G401.6 (cell line): ENCODE data around the gene KIF17.

Source experiments
- FAIRE-seq: peaks from 2 replicates; lab custom pipeline; 2012; peaks lifted over from hg19 to GRCh38; lab: Jason Lieb, UNC

KIF17 gene

GRCh38 chr1:20660363-20660762, 57.4 kb downstream of the KIF17 start:
- no peak for FAIRE-seq

DNA sequence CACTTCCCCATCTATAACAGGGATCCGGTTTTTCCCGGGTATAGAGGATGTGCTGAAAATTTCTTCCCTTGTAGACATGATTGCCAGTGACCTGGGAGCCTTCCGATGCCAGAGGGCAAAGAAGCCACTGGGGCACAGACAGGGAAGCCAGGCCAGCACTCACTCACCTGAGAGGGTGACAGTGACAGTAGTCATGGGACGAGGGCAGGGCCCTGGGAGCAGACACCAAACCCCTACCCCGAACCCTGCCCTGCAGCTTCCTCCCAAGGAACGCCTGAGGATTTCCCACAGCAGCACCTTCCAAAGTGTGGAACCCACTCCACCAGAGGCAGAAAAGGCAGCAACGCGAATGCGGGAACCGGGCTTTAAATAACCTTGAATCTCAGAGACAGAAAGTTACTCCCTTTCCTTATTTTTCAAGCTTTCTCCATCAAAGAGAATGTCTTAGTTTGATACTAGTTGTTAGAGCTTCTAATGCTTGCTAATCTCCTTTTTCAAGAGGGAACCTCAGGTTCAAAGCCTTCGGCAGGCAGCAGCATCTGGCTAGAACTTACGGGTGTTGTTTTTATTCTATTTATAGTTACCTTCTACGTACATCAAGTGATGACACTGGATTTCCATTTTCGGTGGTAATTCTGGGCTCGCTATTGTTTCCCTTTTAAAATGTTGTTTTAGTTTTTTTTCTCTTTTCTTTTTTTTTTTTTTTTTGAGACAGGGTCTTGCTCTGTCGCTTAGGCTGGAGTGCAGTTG, 59.5 kb downstream of the KIF17 start:
- no peak for FAIRE-seq

DNA sequence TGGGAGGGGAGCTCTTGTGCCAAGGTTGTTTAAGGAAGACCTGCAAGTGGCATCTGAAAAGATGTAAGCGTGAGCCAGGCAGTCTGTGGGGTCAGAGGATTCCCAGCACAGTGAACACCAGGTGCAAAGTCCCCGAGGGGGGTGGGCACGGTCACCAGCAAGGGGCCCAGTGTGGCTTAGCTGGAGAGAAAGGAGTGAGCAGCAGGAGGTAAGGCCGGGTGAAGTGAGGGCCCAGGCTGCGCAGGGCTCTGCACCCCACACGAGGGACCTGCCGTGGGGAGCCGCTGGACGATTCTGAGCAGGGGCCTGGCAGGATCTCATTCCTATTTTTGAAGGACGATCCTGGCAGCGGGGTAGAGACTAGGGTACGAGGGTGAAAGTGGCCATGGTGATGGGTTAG, 60.8 kb downstream of the KIF17 start:
- no peak for FAIRE-seq

DNA sequence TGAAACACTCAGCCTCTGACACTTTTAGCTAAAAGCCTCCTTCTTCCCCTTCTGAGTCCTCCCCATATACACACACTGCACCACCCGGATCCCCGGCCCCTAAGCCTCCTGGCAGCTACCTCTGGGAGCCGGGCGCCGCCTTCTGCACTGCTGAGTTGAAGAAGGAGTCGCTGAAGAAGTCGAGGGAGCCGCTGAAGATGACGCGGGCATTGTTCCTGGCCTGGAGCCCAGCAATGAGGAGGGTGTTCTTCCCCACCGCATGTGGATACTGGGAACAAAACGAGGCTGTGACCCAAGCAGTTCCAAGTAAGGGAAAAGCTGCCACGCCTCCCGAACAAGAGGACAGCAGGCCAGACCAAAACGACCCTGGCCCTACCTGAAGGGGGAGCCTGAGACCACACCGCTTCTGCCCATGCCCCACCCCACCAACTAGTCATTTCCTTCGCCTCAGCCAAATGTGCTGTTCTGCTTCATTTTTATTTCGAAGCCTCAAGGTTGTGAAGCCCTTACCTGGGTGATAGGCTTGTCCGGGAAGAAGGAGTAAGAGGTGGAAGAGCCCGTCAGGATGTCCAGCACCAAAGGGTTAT, 63.6 kb downstream of the KIF17 start:
- FAIRE-seq: no peak

DNA sequence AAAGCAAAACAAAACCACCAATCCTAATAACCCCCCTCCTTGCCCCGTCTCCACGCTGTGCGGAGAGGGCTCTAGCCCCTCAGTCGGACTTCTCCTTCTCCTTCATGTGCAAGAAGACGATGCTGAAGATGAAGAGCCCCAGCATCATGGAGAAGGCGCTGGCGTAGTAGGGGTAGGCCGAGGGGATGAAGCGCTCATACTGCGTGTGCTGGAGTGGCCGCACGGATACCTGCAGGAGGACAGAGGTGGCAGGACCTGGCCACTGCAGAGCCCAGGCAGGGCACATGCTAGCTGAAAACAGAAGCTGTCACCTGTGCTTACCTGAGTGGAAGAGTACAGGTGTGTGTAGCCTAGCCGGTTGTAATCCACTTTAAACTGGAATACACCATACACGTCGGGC, 65.5 kb downstream of the KIF17 start:
- no peak for FAIRE-seq

DNA sequence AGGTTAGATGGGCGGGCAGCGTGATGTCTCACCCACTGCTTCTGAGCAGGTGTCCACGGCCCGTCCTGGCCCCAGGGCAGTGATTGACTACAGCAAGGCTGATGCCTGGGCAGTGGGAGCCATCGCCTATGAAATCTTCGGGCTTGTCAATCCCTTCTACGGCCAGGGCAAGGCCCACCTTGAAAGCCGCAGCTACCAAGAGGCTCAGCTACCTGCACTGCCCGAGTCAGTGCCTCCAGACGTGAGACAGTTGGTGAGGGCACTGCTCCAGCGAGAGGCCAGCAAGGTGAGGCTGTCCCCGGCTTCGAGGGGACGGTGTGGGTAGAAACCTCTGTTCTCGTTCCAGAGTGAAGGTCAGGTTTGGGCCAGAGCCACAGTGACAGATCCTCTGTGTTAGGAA, 68.9 kb downstream of the KIF17 start:
- FAIRE-seq: no peak

DNA sequence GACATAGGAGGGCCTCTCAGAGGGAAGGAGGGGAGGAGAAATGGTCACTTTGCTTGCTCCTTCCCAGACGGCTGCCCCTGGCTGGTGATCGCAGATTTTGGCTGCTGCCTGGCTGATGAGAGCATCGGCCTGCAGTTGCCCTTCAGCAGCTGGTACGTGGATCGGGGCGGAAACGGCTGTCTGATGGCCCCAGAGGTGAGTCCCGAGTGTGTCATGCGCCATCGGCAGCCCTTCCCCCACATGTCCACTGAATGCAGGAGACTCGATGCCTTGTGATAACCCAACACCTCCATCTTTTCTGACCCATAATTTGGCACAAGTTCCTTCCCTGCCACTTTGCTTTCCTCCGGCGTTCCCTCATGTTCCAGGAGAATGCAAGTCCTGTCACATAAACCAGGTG, 69.4 kb downstream of the KIF17 start:
- no peak for FAIRE-seq

- FAIRE-seq: no peak
These were observed 72.4 kb downstream of the KIF17 start for GRCh38 chr1:20645414-20645813.

GRCh38 chr1:20644416-20644815, 73.4 kb downstream of the KIF17 start:
- FAIRE-seq: no peak

- FAIRE-seq: no peak
These were observed 74.7 kb downstream of the KIF17 start for GRCh38 chr1:20643080-20643479.

- no peak for FAIRE-seq
These were observed 75.8 kb downstream of the KIF17 start for GRCh38 chr1:20641975-20642374.

DNA sequence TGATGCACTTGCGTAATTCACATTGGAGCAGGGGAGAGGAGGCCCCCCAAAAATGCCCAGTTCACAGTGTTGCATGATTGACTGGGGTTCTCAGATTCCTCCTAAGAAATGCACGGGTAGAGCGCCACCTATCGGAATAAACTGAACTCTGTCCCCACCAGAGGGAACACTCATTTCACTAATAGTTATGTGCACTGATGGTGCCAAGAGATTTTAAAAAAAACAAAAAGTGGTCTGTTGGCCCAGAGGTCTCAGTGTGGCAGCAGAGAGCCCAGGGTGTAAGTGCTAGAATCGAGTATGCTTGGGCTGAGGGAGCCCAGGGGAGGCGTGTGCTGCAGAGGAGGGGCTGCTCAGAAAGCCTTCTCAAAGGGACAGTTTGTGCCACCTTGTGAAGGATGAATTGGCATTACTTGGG, 77.6 kb downstream of the KIF17 start:
- FAIRE-seq: peak; percentile 67

- no peak for FAIRE-seq
These were observed 80.9 kb downstream of the KIF17 start for GRCh38 chr1:20636785-20637347.

GRCh38 chr1:20634594-20635084, 83.2 kb downstream of the KIF17 start:
- no peak for FAIRE-seq

- no peak for FAIRE-seq
These were observed 83.7 kb downstream of the KIF17 start for GRCh38 chr1:20634065-20634593.

GRCh38 chr1:20633190-20634064, 84.4 kb downstream of the KIF17 start, which contains the start of gene PINK1:
PINK1 (plus strand) TSS chr1:20633458; CDS start chr1:20633549, 91 bp downstream.
- no peak for FAIRE-seq

- no peak for FAIRE-seq
These were observed 85.4 kb downstream of the KIF17 start for GRCh38 chr1:20632386-20632785.

GRCh38 chr1:20630729-20631128, 87.1 kb downstream of the KIF17 start:
- no peak for FAIRE-seq

GRCh38 chr1:20626524-20626923, 91.3 kb downstream of the KIF17 start:
- no peak for FAIRE-seq

DNA sequence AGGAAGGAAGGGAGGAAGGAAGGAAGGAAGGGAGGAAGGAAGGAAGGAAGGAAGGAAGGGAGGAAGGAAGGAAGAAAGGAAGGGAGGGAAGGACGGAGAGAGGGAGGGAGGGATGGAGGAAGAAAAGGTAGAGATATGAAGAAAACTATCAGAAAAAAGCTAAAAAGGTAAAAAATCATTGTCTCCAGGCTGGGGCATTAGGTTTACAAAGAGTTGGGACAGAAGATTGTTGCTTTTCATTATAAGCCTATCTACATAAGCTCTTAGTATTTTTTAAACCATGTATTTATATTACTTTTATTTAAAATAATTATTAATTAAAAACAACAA, 91.7 kb downstream of the KIF17 start:
- FAIRE-seq: no peak

GRCh38 chr1:20625176-20626097, 92.4 kb downstream of the KIF17 start:
- no peak for FAIRE-seq
